C4-2B (cell line): Measurements from ENCODE around the gene NEDD4L.

ENCODE experiments used
- ZFX ChIP-seq: fragments of 450-650 bp; IDR thresholded peaks from 2 replicates; pipeline ENCODE4 v1.6.1; 2017
- TF ChIP-seq, protein P1 (sequence below): fragments of 450-650 bp; conservative IDR thresholded peaks from 2 replicates; pipeline ENCODE4 v1.5.1; 2017; ENCODE audit warnings: mild to moderate bottlenecking

DNA sequence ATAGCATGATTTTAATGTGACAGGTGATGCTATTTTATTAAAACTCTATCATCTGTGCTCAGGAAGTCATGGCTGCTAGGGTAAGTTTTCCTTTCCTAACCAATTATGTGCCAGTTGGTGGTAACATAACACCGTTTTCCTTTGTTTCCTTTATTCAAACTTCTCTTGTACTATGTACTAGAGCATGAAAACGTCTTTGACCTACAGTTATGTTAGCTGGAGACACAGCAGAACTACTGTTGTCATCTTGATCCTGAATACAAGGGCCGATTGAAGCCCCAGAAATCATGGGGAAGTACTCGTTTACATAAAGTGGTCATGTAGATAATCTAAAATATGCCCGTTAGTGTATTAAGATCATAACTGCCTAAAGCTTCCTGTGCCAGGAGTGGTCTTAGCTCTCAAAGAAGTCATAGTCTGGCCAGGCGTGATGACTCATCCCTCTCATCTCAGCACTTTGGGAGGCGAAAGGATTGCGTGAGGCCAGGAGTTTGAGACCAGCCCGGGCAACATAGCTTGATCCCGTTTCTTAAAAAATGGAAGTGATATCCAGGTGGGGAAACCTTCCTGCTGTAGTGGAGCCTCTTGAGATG is 20.5 kb downstream of the NEDD4L start:
- TF ChIP-seq, protein P1, sequence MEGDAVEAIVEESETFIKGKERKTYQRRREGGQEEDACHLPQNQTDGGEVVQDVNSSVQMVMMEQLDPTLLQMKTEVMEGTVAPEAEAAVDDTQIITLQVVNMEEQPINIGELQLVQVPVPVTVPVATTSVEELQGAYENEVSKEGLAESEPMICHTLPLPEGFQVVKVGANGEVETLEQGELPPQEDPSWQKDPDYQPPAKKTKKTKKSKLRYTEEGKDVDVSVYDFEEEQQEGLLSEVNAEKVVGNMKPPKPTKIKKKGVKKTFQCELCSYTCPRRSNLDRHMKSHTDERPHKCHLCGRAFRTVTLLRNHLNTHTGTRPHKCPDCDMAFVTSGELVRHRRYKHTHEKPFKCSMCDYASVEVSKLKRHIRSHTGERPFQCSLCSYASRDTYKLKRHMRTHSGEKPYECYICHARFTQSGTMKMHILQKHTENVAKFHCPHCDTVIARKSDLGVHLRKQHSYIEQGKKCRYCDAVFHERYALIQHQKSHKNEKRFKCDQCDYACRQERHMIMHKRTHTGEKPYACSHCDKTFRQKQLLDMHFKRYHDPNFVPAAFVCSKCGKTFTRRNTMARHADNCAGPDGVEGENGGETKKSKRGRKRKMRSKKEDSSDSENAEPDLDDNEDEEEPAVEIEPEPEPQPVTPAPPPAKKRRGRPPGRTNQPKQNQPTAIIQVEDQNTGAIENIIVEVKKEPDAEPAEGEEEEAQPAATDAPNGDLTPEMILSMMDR: no peak
- TF ChIP-seq ZFX: no peak
